ENCODE measurements around the gene ZNF646. TPM values are rescaled to one million over a fixed set of nuclear protein-coding genes. Genes with fewer than 3 reads are reported as not detected.

ZNF646 gene
- total and polyA plus RNA-seq, 2 donors (not counting 3 experiments of a cell fraction or from before 2014, with no cell fraction given) = 4.1 to 15.9 TPM

DNA sequence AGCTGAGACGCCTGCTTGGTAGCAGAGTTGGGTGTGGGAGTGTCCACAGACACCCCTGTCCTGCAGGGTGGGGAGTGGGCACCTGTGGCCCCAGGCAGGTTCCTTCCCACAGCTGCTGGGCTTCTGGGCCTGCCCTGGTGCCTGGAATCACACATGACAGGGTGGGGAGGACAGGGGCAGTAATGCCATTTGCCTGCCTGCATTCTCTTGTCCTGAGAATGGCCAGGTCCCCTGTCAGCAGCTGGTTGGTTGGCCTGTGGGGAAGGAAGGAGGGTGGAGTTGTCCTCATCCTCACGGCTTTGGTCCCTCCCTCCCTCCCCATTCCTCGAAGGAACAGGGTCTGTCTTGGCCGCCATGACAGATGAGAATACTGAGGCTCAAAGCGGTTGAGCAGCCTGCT, 9.3 kb downstream of the ZNF646 start:
- dilution Hi-C loops (cut with MboI; ENCODE audit: extremely low pct_ligation_motif_present, low sequenced_read_pairs) = no loop called here
- H3K36me3 ChIP-seq (ENCODE audit: control insufficient read depth in 2 of 2, extremely low read depth in 1 of 2, insufficient read depth in 2 of 2, low read length in 2 of 2) = peaks cover 0 to 25% of the 10 kb centered on the region in 2 experiments
- POLR2A ChIA-PET = interaction anchor here (1.9 kb wide), 1 partner anchor 9 kb away, joined by 6 read pairs; the partner anchor contains the start of genes ZNF646 and ZNF668

More for the DNA sequence above, 9.3 kb downstream of the ZNF646 start:
- H4K20me1 ChIP-seq (replicated peaks; ENCODE audit: control insufficient read depth, extremely low read depth, insufficient read depth, low read length) = no peaks in the 10 kb centered on the region
- H3K4me1 ChIP-seq (ENCODE audit: control insufficient read depth, extremely low read depth, insufficient read depth, low read length) = no peaks in the 10 kb centered on the region
- no peak overlapping the region for H3K27ac ChIP-seq (ENCODE audit: insufficient read depth, low read depth, low read length)
- DNase-seq (ENCODE audit: low read depth, low spot score) = no peak
- FAIRE-seq = no peak
- intact Hi-C loops (cut with micrococcal nuclease) = no loop called here
- TF ChIP-seq GATA2 (IDR thresholded peaks at IDR 0.05; ENCODE audit: insufficient read depth, insufficient read length, low read depth, low read length) (no peak), JUN (IDR thresholded peaks at IDR 0.05; ENCODE audit: borderline replicate concordance, insufficient read depth, insufficient read length, low read depth) (no peak), FOS (IDR thresholded peaks at IDR 0.05; ENCODE audit: borderline replicate concordance, insufficient read depth, low read length) (no peak), EZH2 (IDR thresholded peaks at IDR 0.05; ENCODE audit: borderline replicate concordance, low read depth, low read length, severe bottlenecking) (no peak), POLR2AphosphoS5 (IDR thresholded peaks at IDR 0.05; ENCODE audit: insufficient read depth, low read depth, low read length) (no peak), MYC (IDR thresholded peaks at IDR 0.05; ENCODE audit: low read depth, low read length) (no peak), POLR2A (IDR thresholded peaks at IDR 0.05; ENCODE audit: low read depth, low read length) (no peak)
- TF ChIP-seq, protein P1, sequence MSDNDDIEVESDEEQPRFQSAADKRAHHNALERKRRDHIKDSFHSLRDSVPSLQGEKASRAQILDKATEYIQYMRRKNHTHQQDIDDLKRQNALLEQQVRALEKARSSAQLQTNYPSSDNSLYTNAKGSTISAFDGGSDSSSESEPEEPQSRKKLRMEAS (IDR thresholded peaks at IDR 0.05; ENCODE audit: insufficient read depth, insufficient read length) = no peak
- TF ChIP-seq, protein P2, sequence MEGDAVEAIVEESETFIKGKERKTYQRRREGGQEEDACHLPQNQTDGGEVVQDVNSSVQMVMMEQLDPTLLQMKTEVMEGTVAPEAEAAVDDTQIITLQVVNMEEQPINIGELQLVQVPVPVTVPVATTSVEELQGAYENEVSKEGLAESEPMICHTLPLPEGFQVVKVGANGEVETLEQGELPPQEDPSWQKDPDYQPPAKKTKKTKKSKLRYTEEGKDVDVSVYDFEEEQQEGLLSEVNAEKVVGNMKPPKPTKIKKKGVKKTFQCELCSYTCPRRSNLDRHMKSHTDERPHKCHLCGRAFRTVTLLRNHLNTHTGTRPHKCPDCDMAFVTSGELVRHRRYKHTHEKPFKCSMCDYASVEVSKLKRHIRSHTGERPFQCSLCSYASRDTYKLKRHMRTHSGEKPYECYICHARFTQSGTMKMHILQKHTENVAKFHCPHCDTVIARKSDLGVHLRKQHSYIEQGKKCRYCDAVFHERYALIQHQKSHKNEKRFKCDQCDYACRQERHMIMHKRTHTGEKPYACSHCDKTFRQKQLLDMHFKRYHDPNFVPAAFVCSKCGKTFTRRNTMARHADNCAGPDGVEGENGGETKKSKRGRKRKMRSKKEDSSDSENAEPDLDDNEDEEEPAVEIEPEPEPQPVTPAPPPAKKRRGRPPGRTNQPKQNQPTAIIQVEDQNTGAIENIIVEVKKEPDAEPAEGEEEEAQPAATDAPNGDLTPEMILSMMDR (IDR thresholded peaks at IDR 0.05; ENCODE audit: extremely low read depth in 1 of 2, insufficient read depth in 1 of 2, low read depth in 1 of 2, low read length in 2 of 2) = no peak
- H3K27me3 ChIP-seq (ENCODE audit: control insufficient read depth in 2 of 2, insufficient read depth in 2 of 2, low read length in 2 of 2) = no peaks in the 10 kb centered on the region
- H3K79me2 ChIP-seq (ENCODE audit: control insufficient read depth, insufficient read depth, low read length) = peaks cover 2% of the 10 kb centered on the region
- H3K9me1 ChIP-seq (replicated peaks; ENCODE audit: control insufficient read depth, extremely low read depth, insufficient read depth, low read length) = no peaks in the 10 kb centered on the region
- BruUV-seq (replicated peaks) = no TSS peak
- no peaks in the 10 kb centered on the region for H3K9me3 ChIP-seq (replicated peaks; ENCODE audit: control insufficient read depth, insufficient read depth, low read length)
- H2AFZ ChIP-seq (ENCODE audit: low read depth, low read length) = no peak overlapping the region
- CTCF ChIA-PET = interaction anchor here (1.0 kb wide), 1 partner anchor 9 kb away, joined by 3 read pairs; the partner anchor contains the start of genes ZNF646 and ZNF668
- no peak overlapping the region for H3K4me2 ChIP-seq (ENCODE audit: insufficient read depth, low read length)
- H3K4me3 ChIP-seq (replicated peaks in 1 of 3; ENCODE audit: insufficient read depth in 1 of 3, low read depth in 1 of 3, low read length in 3 of 3) = no peak overlapping the region
- H3K9ac ChIP-seq (replicated peaks; ENCODE audit: extremely low read depth, insufficient read depth, low read length) = no peak overlapping the region

Measured in endothelial cell of umbilical vein (primary cell).